GM12891 (cell line): ENCODE measurements around the gene SPCS3.

Experiments
- DNase-seq: peaks from one replicate; pipeline ENCODE4 v3.0.0; 2011; ENCODE audit warnings: low spot score; ENCODE audit not compliant: insufficient read length
- FAIRE-seq: peaks from 2 replicates; lab custom pipeline; 2011; peaks lifted over from hg19 to GRCh38; lab: Jason Lieb, UNC
- POLR2A ChIP-seq: IDR thresholded peaks from 2 replicates; pipeline ENCODE4 v1.6.1; 2011; ENCODE audit warnings: low read depth, low read length, control low read depth
- POLR2AphosphoS5 ChIP-seq: IDR thresholded peaks from 2 replicates; pipeline ENCODE4 v1.6.1; 2011; ENCODE audit warnings: low read depth, low read length, control low read depth
- SPI1 ChIP-seq: IDR thresholded peaks from 2 replicates; pipeline ENCODE4 v1.6.1; 2011; ENCODE audit warnings: low read depth, low read length, control low read depth
- TAF1 ChIP-seq: IDR thresholded peaks from 2 replicates; pipeline ENCODE4 v1.6.1; 2011; ENCODE audit warnings: low read depth, low read length, control low read depth

The SPCS3 gene

DNA sequence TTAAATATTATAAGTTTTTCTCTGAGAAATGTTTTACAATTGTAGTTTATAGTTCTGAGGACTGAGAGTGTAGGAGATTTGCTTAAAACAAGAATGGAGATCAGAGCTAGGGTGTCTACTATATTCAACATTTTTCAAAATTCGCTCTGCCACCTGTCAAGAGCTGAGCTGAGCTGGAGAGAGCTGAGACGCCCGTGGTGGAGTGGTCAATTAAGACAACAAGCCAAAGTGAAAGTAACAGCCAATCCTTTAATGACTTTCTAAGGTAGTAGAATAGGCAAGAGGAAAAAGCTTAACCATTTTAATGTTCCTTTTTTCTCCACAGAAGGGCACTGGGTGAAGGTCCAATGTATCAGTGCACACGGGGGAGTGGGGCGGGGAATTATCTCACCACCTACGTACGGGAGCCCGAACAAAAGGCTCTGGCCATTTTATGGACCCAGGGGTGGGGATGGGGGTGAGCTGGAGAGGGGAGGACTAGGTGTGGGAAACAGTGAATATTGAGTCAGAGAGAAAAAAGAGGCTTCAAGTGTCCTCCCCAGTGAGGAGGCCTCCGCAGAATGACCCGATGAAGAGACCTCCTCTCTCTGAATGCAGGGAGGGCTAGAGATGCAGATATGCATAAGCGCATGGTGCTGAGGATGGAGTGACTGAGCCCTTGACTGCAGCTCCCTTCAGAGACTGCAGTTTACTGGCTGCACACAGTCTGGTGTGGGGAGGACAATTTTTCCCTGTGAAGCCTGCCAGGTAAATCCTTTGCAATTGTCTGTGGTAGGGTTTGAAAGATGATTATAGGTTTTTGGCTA is 60.8 kb downstream of the SPCS3 start:
- no peak for TF ChIP-seq POLR2A
- TF ChIP-seq POLR2AphosphoS5: no peak
- no peak for TF ChIP-seq SPI1
- no peak for TF ChIP-seq TAF1
- FAIRE-seq (no peak), DNase-seq (no peak)
